ENCODE measurements around the gene LHX3. TPM values are rescaled to one million over a fixed set of nuclear protein-coding genes. Genes with fewer than 3 reads are reported as not detected.

LHX3 gene
- total and polyA plus RNA-seq, 4 donors: not detected

DNA sequence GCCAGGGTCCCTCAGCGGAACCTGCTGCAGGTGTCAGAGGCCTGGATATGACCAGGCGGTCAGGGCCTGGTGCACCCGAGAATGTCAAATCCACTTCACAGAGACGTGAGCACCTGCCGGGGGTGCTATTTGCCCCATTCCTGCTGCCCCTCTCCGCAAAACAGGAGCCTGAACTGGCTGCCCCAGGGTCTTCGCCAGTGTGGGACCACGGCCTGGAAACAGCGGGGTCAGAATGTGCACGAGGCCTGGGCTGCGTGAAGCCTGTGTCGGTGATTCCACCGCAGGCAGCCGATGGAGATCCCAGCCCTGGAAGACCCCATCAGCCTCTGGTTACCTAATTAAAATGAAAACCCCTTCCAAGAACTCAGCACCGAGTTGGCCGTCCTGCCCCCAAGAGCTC, 45.1 kb downstream of the LHX3 start:
- DNase-seq (no peak), ATAC-seq (ENCODE audit: insufficient read depth, low FRiP score) (no peak)
- no peak overlapping the region for H3K27ac ChIP-seq (ENCODE audit: low read depth in 1 of 2, low read length in 1 of 2)
- no peaks in the 10 kb centered on the region for H3K4me1 ChIP-seq (ENCODE audit: control insufficient read depth in 5 of 5, insufficient read depth in 5 of 5, low read length in 5 of 5)
- no peaks in the 10 kb centered on the region for H3K36me3 ChIP-seq (ENCODE audit: control insufficient read depth in 4 of 4, insufficient read depth in 4 of 4, low read length in 4 of 4)
- peaks cover 0 to 3% (median 0%) of the 10 kb centered on the region in 4 donors for H3K9me3 ChIP-seq (ENCODE audit: control insufficient read depth in 4 of 4, insufficient read depth in 3 of 4, low read length in 3 of 4)
- 86 to 89% methylated on average over 16 of the region's 16 CpGs for WGBS, 2 donors
- peaks cover 0 to 11% (median 11%) of the 10 kb centered on the region in 3 donors for H3K27me3 ChIP-seq (ENCODE audit: control insufficient read depth in 3 of 3, insufficient read depth in 3 of 3, low read length in 2 of 3)
- H3K9ac ChIP-seq (ENCODE audit: insufficient read depth in 1 of 2, low read length in 2 of 2): no peak overlapping the region
- no peak overlapping the region for H3K4me3 ChIP-seq
- TF ChIP-seq, protein P1, sequence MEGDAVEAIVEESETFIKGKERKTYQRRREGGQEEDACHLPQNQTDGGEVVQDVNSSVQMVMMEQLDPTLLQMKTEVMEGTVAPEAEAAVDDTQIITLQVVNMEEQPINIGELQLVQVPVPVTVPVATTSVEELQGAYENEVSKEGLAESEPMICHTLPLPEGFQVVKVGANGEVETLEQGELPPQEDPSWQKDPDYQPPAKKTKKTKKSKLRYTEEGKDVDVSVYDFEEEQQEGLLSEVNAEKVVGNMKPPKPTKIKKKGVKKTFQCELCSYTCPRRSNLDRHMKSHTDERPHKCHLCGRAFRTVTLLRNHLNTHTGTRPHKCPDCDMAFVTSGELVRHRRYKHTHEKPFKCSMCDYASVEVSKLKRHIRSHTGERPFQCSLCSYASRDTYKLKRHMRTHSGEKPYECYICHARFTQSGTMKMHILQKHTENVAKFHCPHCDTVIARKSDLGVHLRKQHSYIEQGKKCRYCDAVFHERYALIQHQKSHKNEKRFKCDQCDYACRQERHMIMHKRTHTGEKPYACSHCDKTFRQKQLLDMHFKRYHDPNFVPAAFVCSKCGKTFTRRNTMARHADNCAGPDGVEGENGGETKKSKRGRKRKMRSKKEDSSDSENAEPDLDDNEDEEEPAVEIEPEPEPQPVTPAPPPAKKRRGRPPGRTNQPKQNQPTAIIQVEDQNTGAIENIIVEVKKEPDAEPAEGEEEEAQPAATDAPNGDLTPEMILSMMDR (IDR thresholded peaks at IDR 0.05; ENCODE audit: control extremely low read depth, extremely low read depth): no peak

DNA sequence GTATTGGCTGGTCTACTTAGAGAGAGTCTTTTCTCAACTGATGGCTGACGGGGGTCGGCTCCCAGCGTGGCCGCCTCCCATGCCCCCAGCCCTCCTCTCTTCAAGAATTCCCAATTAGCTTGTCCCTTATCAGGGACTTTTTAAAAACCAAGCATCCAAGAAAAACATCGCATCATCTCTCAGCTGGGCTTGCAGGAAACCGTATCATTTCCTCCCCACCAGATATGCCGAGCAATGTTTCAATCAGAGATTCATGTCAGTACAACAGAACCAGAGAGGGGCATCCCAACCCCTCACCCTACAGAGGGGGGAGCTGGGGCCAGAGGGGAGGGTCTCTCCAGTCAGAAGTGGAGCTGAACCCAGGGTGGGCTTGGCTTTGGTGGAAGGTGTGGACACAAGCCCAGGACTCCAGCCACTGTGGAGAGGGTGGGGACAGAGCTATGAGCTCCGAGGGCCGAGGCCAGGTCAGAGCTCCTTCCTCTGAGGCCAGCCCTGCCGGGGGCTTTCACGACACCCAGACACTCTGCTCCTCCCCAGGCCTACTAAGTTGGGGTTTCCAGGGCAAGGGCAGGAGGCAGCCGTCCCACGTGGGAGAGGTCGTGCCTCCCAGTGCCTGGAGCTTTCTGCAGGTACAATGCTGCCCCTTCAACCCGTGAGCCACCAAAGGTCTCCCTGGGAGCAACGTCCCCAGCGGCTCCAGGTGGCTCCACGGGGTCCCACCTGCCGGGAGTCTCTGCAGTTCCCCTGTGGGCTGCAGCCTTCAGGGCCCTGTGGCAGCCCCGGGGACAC, 47.3 kb downstream of the LHX3 start:
- no peak for DNase-seq
- no peak overlapping the region for H3K4me3 ChIP-seq
- TF ChIP-seq, protein P1 (IDR thresholded peaks at IDR 0.05; ENCODE audit: control extremely low read depth, extremely low read depth): no peak
- peaks cover 0 to 3% (median 0%) of the 10 kb centered on the region in 4 donors for H3K9me3 ChIP-seq (ENCODE audit: control insufficient read depth in 4 of 4, insufficient read depth in 3 of 4, low read length in 3 of 4)
- no peak for ATAC-seq (ENCODE audit: insufficient read depth, low FRiP score)
- H3K36me3 ChIP-seq (ENCODE audit: control insufficient read depth in 4 of 4, insufficient read depth in 4 of 4, low read length in 4 of 4): no peaks in the 10 kb centered on the region
- peaks cover 0 to 11% (median 11%) of the 10 kb centered on the region in 3 donors for H3K27me3 ChIP-seq (ENCODE audit: control insufficient read depth in 3 of 3, insufficient read depth in 3 of 3, low read length in 2 of 3)
- H3K9ac ChIP-seq (ENCODE audit: insufficient read depth in 1 of 2, low read length in 2 of 2): no peak overlapping the region
- no peak overlapping the region for H3K27ac ChIP-seq (ENCODE audit: low read depth in 1 of 2, low read length in 1 of 2)
- WGBS, 2 donors: 57% methylated on average over 20 of the region's 20 CpGs
- H3K4me1 ChIP-seq (ENCODE audit: control insufficient read depth in 5 of 5, insufficient read depth in 5 of 5, low read length in 5 of 5): no peaks in the 10 kb centered on the region

DNA sequence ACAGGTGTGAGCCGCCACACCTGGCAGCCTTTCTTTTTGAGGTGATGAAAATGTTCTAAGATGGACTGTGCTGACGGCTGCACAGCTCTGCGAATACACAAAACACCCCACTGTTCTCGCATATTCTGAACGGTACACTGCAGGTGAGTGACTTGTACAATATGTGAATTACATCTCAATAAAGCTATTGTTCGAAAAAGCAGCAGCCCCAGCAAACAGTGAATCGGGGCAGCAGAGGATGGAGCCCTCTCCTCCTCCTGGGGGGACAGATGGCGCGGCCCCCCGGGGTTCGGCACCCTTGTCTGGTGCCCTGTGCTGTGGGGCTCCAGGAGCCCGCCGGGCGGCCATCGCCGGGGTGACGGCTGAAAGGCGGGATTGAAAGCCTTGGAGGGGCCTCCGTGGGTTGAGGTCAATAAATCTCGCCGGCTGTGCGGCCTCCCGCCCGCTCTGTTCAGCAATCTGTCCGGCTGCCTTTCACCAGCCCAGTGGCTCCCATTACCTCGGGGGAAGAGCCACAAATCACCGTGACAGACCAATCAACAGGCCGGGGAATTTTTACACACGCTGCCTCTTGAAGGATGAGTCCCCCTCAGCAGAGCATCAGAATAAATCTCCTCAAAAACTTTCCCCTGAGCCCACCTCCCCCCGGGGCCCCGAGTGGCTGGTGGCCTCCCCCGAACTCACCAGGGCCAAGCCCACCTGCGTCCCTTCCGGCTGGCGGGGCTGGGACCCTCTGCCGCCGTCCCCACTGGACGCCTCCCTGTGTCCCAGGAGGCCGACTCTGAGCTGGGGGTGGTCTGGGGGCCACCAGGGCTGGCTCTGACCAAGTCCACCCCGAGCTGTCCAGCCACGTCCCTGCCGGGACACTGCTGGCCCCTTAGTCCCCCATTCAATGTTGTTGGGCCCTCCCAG, 48.5 kb downstream of the LHX3 start:
- Histone ChIP-seq H3K9ac (ENCODE audit: insufficient read depth in 1 of 2, low read length in 2 of 2) (no peak overlapping the region), H3K27ac (ENCODE audit: low read depth in 1 of 2, low read length in 1 of 2) (no peak overlapping the region), H3K27me3 (ENCODE audit: control insufficient read depth in 3 of 3, insufficient read depth in 3 of 3, low read length in 2 of 3) (peaks cover 0 to 11% (median 11%) of the 10 kb centered on the region in 3 donors), H3K36me3 (ENCODE audit: control insufficient read depth in 4 of 4, insufficient read depth in 4 of 4, low read length in 4 of 4) (no peaks in the 10 kb centered on the region), H3K4me1 (ENCODE audit: control insufficient read depth in 5 of 5, insufficient read depth in 5 of 5, low read length in 5 of 5) (no peaks in the 10 kb centered on the region), H3K9me3 (ENCODE audit: control insufficient read depth in 4 of 4, insufficient read depth in 3 of 4, low read length in 3 of 4) (peaks cover 0 to 3% (median 0%) of the 10 kb centered on the region in 4 donors), H3K4me3 (no peak overlapping the region)
- DNase-seq (no peak), ATAC-seq (ENCODE audit: insufficient read depth, low FRiP score) (no peak)
- TF ChIP-seq, protein P1 (IDR thresholded peaks at IDR 0.05; ENCODE audit: control extremely low read depth, extremely low read depth): no peak
- 61 to 75% methylated on average over 42 of the region's 42 CpGs for WGBS, 2 donors
